Endodermal cell (in vitro differentiated cells): ENCODE measurements around the gene SUSD1. TPM values are rescaled to one million over a fixed set of nuclear protein-coding genes. Genes with fewer than 3 reads are reported as not detected.

ENCODE experiments used
- DNase-seq: peaks from one replicate; pipeline ENCODE4 v3.0.0-alpha.2; 2017
- H3K27ac ChIP-seq: 2 replicates; pipeline ENCODE4 v1.5.1; 2013; ENCODE audit warnings: mild to moderate bottlenecking, low read depth, low read length, moderate library complexity
- H3K27me3 ChIP-seq: 2 replicates; pipeline ENCODE4 v1.6.1; 2013; ENCODE audit warnings: mild to moderate bottlenecking, low read length, moderate library complexity; ENCODE audit not compliant: insufficient read depth, control insufficient read depth, poor library complexity, severe bottlenecking
- H3K36me3 ChIP-seq: 2 replicates; pipeline ENCODE4 v1.7.0; 2013; ENCODE audit warnings: mild to moderate bottlenecking, low read length, moderate library complexity; ENCODE audit not compliant: control insufficient read depth, insufficient read depth
- H3K4me1 ChIP-seq: one replicate; pipeline ENCODE4 v1.7.0; 2013; ENCODE audit warnings: low read length; ENCODE audit not compliant: control insufficient read depth, insufficient read depth
- H3K4me3 ChIP-seq: 2 replicates; pipeline ENCODE4 v1.5.1; 2013; ENCODE audit warnings: mild to moderate bottlenecking, low read length, moderate library complexity
- H3K9ac ChIP-seq: 2 replicates; pipeline ENCODE4 v1.6.1; 2013; ENCODE audit warnings: mild to moderate bottlenecking, low read length, moderate library complexity; ENCODE audit not compliant: poor library complexity, severe bottlenecking; ENCODE audit errors: extremely low read depth
- H3K9me3 ChIP-seq: 2 replicates; pipeline ENCODE4 v1.6.1; 2013; ENCODE audit warnings: mild to moderate bottlenecking, low read length, moderate library complexity; ENCODE audit not compliant: control insufficient read depth
- H3K27ac Mint-ChIP-seq: 2 replicates; pipeline ENCODE4 v1.8.0; 2020; ENCODE audit warnings: mixed read lengths
- H3K27me3 Mint-ChIP-seq: 2 replicates; pipeline ENCODE4 v1.8.0; 2021; ENCODE audit warnings: mild to moderate bottlenecking, mixed read lengths; ENCODE audit not compliant: insufficient read depth
- H3K36me3 Mint-ChIP-seq: 2 replicates; pipeline ENCODE4 v1.8.0; 2020; ENCODE audit warnings: low read depth, mixed read lengths
- H3K4me1 Mint-ChIP-seq: 2 replicates; pipeline ENCODE4 v1.8.0; 2020; ENCODE audit warnings: mixed read lengths
- H3K4me3 Mint-ChIP-seq: 2 replicates; pipeline ENCODE4 v1.8.0; 2020; ENCODE audit warnings: mild to moderate bottlenecking, moderate library complexity, mixed read lengths
- H3K9me3 Mint-ChIP-seq: 2 replicates; pipeline ENCODE4 v1.8.0; 2020; ENCODE audit warnings: mild to moderate bottlenecking, mixed read lengths
- WGBS, 2 experiments: methylation state at CpG; one replicate each; pipeline versions ENCODE4 v1.1.5 to v1.1.7; 2013; ENCODE audit warnings: missing lambda C conversion rate in 2 of 2, mixed read lengths in 1 of 2; ENCODE audit not compliant: insufficient coverage in 1 of 2, insufficient read length in 1 of 2; 5-methylcytosine and 5-hydroxymethylcytosine counted together
- total RNA-seq, 2 donors: library from RNA; stranded (reverse); fragmentation: NEBNext Ultra II Directional in 1 of 2; extraction: Animal tissue kit (Norgen Biotek cat#: 25700) in 1 of 2; gene quantifications; 2 replicates in 1 of 2; 3 replicates in 1 of 2; pipeline ENCODE4 v1.2.1, GENCODE V29; 2021
- TF ChIP-seq, protein P1 (sequence below): fragments of 200-600 bp; sonication (generic); conservative IDR thresholded peaks from 2 replicates; pipeline ENCODE4 v1.5.0; 2021; ENCODE audit warnings: antibody characterized with exemption, mild to moderate bottlenecking

The SUSD1 gene
- total RNA-seq, 2 donors from 2014 or later: 7.7 to 10.4 TPM

- no peak overlapping the region for H3K9ac ChIP-seq
- H3K27me3 ChIP-seq: peaks cover 38% of the 10 kb centered on the region
- no peaks in the 10 kb centered on the region for H3K36me3 Mint-ChIP-seq
- TF ChIP-seq, protein P1, sequence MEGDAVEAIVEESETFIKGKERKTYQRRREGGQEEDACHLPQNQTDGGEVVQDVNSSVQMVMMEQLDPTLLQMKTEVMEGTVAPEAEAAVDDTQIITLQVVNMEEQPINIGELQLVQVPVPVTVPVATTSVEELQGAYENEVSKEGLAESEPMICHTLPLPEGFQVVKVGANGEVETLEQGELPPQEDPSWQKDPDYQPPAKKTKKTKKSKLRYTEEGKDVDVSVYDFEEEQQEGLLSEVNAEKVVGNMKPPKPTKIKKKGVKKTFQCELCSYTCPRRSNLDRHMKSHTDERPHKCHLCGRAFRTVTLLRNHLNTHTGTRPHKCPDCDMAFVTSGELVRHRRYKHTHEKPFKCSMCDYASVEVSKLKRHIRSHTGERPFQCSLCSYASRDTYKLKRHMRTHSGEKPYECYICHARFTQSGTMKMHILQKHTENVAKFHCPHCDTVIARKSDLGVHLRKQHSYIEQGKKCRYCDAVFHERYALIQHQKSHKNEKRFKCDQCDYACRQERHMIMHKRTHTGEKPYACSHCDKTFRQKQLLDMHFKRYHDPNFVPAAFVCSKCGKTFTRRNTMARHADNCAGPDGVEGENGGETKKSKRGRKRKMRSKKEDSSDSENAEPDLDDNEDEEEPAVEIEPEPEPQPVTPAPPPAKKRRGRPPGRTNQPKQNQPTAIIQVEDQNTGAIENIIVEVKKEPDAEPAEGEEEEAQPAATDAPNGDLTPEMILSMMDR: no peak
- peaks cover 25% of the 10 kb centered on the region for H3K4me1 Mint-ChIP-seq
- H3K27me3 Mint-ChIP-seq: peaks cover 48% of the 10 kb centered on the region
- H3K4me3 Mint-ChIP-seq: peak overlapping the region; percentile 70
- no peak overlapping the region for H3K27ac Mint-ChIP-seq
- no peaks in the 10 kb centered on the region for H3K9me3 ChIP-seq
- H3K36me3 ChIP-seq: no peaks in the 10 kb centered on the region
- DNase-seq: peak; percentile 72
- WGBS, 2 experiments: 17 to 28% methylated on average over 18 to 42 of the region's 42 CpGs
- peak overlapping the region; percentile 70 for H3K4me3 ChIP-seq
- no peaks in the 10 kb centered on the region for H3K9me3 Mint-ChIP-seq
- H3K4me1 ChIP-seq: no peaks in the 10 kb centered on the region
- no peak overlapping the region for H3K27ac ChIP-seq
Observed at GRCh38 chr9:112174222-112174964, 704 bp downstream of the SUSD1 start.

- Mint-ChIP-seq H3K27ac (no peak overlapping the region), H3K9me3 (no peaks in the 10 kb centered on the region), H3K27me3 (peaks cover 47% of the 10 kb centered on the region), H3K36me3 (no peaks in the 10 kb centered on the region), H3K4me3 (peak overlapping the region; percentile 70), H3K4me1 (peaks cover 25% of the 10 kb centered on the region)
- Histone ChIP-seq H3K9me3 (no peaks in the 10 kb centered on the region), H3K9ac (no peak overlapping the region), H3K27ac (no peak overlapping the region), H3K27me3 (peaks cover 38% of the 10 kb centered on the region), H3K4me1 (no peaks in the 10 kb centered on the region), H3K36me3 (no peaks in the 10 kb centered on the region), H3K4me3 (no peak overlapping the region)
- TF ChIP-seq, protein P1: no peak
- 94 to 97% methylated on average over 8 to 18 of the region's 18 CpGs for WGBS, 2 experiments
- DNase-seq: no peak
Observed at GRCh38 chr9:112173489-112174221, 1.4 kb downstream of the SUSD1 start.

DNA sequence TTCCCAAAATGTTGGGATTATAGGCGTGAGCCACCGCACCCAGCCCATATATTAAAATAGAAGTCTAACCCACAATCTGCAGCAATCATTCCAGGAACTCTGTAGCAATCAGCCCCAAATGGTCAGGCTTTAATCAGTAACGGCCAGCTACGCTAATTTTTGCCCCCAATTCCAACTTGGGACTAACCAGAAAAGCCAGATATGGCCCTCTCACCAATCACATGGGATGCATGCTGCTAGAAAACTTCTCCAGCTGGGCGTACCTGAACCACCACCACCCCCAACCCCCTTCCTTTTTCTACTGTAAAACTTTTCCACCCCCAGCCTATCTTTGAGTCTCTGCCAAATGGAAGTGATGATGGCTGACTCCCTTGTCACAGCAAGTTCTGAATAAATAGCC, 4.1 kb downstream of the SUSD1 start:
- TF ChIP-seq, protein P1: no peak
- Histone ChIP-seq H3K4me1 (no peaks in the 10 kb centered on the region), H3K9ac (no peak overlapping the region), H3K36me3 (no peaks in the 10 kb centered on the region), H3K4me3 (no peak overlapping the region), H3K27ac (no peak overlapping the region), H3K9me3 (no peaks in the 10 kb centered on the region), H3K27me3 (peaks cover 22% of the 10 kb centered on the region)
- H3K4me1 Mint-ChIP-seq: peaks cover 19% of the 10 kb centered on the region
- H3K4me3 Mint-ChIP-seq: no peak overlapping the region
- H3K9me3 Mint-ChIP-seq: no peaks in the 10 kb centered on the region
- H3K27ac Mint-ChIP-seq: no peak overlapping the region
- no peaks in the 10 kb centered on the region for H3K36me3 Mint-ChIP-seq
- H3K27me3 Mint-ChIP-seq: peaks cover 24% of the 10 kb centered on the region
- 89 to 94% methylated on average over 3 to 5 of the region's 5 CpGs for whole genome bisulfite sequencing, 2 experiments
- DNase-seq: no peak
